Stimulated activated CD4-positive, alpha-beta T cell treated with anti-CD3 and anti-CD28 coated beads, Interleukin-15, amount 100 ng/mL, for 24 hours (primary cell): Measurements from ENCODE around the gene GPR42.

Experiments used
- DNase-seq: peaks from one replicate; pipeline ENCODE4 v3.0.0-alpha.2; 2020

GPR42 gene, protein sequence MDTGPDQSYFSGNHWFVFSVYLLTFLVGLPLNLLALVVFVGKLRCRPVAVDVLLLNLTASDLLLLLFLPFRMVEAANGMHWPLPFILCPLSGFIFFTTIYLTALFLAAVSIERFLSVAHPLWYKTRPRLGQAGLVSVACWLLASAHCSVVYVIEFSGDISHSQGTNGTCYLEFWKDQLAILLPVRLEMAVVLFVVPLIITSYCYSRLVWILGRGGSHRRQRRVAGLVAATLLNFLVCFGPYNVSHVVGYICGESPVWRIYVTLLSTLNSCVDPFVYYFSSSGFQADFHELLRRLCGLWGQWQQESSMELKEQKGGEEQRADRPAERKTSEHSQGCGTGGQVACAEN

DNA sequence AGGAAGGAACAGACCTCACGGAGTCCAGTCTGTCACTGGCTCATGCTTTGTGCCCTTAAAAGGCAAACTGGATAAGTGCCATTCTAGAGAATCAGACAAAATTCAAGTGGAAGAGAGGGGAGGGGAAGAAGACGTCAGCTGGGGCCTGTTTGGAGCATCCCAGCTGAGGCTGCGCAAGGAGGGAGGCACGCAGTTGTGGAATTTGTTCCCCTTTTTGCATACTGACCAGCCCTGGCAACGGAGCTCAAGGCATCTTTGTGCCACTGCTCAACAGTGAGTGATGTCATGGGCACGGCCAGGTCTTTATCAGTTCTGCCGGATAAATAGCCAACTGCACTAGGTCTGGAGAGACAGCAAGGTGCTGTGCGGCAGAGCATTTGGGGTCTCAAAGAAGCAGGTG lies at the start of gene GPR42:
Gene GPR42, plus strand, starts transcription at position 347 of the 400 bp plus-strand sequence. CDS start 292 bp downstream, outside the sequence.
- DNase-seq: no peak

DNA sequence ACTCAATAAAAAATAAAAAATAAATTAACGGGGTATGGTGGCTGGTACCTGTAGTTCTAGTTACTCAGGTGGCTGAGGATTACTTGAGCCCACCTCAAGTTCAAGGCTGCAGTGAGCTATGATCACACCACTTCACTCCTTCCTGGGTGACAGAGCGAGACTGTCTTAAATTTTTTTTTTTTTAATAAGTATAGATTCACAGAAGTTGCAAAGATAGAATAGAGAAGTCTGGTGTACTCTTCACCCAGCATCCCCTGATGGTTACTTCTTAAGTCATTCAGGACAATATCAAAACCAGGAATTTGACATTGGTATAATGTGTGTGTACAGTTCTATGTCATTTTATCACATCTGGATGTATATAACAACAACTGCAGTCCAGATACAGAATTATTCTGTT lies 49.6 kb upstream of the GPR42 start:
- no peak for DNase-seq

DNA sequence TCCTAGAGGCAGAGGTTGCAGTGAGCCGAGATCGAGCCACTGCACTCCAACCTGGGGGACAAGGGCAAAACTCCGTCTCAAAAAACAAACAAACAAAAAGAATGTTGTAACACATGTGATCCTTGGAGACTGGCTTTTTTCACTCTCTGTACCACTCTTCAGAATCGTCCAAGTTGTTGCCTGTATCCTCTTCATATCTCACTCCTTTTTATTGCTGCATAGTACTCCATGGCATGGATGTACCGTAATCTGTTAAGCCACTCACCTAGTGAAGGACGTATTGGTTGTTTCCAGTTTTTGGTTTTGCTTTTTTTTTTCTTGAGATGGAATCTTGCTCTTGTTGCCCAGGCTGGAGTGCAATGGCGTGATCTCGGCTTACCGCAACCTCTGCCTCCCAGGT lies 48.9 kb upstream of the GPR42 start:
- no peak for DNase-seq

DNA sequence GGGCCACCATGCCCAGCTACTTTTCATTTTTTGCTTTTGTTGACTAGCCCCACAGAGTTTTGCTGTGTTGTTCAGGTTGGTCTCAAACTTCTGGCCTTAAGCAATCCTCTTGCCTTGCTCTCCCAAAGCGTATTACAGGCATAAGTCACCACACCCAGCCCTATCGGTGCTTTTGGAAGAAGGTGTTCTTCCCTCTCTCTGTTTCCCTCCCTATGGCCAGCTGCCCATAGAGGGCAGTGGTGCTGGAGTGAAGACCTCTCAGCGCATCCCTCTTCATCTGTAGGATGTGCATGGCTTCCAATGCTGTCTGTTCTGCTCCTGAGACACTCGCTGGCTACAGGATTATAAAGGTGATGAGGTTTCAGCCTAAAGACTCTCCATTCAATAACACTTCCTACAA lies 43.2 kb upstream of the GPR42 start:
- no peak for DNase-seq

DNA sequence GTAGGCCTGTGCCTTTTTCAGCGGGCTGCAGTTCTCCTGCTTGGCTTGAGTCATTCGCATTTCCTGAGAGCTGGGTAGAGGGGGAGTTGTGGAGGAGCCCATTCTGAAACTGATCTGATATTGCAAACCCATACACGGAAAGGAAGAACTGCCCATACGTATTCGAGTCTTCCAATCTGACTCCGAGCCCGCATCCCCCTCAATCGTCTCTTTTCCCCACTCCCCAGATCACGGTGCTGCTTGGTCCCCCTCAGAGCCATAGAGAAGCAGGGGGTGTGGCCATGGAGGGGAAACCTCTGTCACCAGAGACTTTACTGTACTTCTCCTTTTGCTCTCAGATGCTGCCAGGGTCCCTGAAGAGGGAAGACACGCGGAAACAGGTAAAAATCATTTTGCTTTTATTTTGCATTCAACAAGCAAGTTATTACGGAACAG lies 42.0 kb upstream of the GPR42 start, which contains the start of gene CD22:
Gene CD22, plus strand, starts transcription at position 337 of the 435 bp plus-strand sequence. CDS start 2,854 bp downstream, outside the sequence.
- DNase-seq: no peak

DNA sequence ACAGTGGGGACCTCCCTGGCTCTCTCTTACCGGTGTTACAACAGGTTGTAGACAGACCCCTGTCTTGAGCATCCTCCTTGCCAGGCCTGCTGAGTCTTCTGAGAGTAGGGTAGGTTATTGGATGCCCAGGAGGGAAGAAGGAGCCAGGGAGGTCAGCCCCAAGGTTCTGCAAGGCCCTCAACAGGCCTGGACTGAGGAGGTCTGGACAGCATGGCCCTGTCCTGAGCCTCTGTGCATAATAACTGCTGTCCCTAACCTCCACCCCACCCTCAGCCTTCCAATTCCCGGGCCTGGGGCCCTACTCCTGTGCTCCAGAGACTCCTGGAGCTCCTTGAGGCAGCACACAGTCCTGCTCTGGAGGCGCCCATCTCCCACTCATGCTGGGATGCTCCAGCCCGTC lies 41.5 kb upstream of the GPR42 start:
- DNase-seq: no peak

DNA sequence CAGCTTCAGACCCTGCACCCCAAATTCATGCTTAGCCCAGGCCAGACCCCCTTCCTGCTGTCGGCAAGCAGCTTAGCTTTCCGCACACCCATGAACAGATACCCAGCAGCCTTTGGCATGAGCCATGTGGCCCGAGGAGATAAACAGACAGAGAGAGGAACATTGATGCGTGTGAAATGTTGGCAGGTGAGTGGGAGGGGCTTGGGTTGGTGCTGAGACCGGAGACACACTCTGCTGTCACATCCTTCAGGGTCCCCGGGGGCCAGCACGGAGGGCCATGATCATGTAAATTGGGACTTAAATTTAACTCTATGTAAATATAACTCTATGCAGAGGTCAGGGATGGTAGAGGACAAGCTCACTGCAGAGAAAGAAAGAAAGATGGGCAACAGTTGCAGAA lies 40.4 kb upstream of the GPR42 start:
- no peak for DNase-seq

DNA sequence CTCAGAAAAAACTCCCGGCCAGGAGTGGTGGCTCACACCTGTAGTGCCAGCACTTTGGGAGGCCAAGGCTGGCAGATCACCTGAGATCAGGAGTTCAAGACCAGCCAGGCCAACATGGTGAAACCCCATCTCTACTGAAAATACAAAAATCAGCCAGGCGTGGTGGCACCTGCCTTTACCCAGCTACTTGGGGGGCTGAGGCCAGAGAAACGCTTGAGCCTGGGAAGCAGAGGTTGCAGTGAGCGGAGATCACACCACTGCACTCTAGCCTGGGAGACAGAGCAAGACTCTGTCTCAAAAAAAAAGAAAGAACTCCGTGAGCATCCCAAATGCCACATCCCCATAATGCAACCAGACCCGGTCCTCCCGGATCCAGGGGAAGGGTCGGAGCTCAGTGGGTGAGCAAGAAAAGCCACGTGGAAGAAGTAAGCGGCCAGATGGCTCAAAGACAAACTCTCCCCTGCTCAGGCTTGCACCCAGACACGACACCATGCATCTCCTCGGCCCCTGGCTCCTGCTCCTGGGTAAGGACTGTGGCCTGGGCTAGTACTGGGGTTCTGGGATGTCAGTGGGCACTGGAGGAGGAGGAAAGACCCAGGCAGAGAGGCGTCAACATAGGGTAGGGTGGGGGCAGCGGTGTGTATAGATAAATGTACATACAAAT lies 39.2 kb upstream of the GPR42 start:
- no peak for DNase-seq

DNA sequence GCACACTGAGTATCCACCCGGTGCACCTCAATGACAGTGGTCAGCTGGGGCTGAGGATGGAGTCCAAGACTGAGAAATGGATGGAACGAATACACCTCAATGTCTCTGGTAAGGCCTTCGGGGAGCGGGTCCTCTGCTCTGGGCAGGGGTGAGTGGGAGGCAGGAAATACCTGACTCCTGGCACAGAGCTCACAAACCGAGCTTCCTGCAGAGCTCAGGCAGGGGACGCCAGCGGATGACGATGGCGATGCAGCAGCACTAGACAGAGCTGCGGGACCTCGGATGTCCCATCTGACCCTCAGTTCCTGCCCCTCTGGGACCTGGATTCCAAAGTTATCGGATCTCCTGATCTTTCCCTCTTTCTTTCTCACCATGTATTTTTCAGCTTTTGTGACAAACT lies 38.1 kb upstream of the GPR42 start:
- peak; percentile 53 for DNase-seq

DNA sequence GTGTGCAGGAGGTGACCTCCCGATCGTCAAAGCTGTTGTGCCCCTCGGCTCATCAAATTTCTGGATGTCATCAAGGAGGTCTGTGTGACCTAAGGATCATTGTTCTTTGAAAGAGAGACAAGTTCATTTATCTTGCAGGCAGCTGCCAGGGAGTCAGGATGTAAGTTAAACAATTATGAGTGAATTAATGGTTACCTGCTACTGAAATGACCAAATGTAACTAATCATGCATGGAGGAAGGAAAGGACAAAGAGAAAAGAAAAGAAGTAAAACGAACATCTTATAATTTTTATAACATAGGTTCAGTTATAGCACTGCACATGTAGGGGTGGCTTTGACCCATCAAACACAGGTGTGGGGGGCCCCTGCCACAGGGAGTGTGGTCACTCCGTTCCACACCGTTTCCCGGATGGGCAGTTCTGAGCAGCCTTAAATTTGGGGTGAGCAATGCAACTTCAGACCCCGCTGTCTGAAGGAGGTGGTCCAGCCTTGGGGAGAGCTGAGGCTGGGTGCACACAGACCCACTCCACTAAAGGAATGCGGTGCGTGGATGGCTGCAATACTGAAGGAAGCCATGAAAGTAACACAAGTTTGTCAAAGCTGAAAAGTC lies 36.6 kb upstream of the GPR42 start:
- no peak for DNase-seq

DNA sequence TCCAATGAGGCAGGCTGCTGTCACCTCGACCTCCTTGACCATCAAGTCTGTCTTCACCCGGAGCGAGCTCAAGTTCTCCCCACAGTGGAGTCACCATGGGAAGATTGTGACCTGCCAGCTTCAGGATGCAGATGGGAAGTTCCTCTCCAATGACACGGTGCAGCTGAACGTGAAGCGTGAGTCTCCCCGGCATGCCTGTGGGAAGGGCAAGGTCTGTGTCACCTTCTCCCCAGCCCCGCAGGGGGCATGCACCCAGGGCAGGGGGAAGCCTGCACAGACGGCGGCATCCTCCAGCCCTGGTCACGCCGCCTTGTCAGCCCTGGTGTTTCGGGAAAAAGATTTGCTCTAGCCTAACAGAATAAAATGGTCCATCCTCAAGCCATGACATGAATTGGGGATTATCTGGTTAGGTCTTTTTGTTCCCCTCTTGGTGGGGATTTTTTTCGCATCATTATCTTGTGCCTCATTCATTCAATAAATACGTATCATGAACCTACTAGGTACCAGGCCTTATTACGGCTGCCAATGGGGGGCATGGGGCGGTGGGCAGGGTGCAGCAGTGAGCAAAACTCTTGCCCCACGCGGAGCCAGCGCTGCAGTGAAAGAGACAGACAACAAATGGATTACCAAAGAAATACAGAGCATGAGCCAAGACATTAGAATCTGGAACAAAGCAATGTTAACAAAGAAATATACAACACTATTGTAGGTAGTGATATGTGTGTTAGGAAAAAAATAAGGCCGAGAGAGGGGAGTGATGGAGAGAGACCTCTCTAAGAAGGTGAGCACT lies 34.5 kb upstream of the GPR42 start:
- DNase-seq: no peak

DNA sequence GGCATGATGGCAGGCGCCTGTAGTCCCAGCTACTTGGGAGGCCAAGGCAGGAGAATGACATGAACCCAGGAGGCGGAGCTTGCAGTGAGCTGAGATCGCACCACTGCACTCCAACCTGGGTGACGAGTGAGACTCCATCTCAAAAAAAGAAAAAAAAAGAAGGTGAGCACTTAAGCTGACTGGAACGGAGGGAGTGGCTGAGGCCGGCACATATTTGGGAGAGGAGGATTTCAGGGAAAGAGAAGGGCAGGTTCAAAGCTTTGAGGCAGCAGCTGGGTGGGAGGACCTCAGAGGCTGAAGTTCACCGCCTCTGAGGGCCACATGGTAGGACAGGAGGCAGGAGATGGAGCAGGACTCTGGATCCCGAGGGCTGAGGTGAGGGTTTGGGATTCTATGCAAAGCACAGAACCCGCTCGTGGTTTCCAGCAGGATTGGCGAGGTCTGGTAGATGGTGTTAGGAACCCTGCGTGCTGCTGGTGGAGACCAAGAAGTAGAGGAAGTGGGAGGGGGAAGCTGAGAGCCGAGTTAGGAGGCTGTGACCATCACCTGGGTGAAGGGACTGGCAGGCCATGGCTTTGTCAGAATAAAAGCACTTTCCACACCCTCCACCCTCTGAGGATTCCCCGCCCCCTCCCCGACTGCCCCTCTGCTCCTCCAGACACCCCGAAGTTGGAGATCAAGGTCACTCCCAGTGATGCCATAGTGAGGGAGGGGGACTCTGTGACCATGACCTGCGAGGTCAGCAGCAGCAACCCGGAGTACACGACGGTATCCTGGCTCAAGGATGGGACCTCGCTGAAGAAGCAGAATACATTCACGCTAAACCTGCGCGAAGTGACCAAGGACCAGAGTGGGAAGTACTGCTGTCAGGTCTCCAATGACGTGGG lies 33.5 kb upstream of the GPR42 start:
- no peak for DNase-seq

DNA sequence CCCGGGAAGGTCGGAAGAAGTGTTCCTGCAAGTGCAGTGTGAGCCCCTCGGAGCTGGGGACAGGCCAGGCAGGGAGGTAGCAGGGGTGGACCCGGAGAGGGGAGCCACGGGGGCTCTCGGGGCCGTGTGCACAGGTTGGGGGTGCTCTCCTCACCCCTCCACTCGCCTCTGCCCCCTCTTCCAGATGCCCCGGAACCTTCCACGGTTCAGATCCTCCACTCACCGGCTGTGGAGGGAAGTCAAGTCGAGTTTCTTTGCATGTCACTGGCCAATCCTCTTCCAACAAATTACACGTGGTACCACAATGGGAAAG lies 32.9 kb upstream of the GPR42 start:
- DNase-seq: no peak

DNA sequence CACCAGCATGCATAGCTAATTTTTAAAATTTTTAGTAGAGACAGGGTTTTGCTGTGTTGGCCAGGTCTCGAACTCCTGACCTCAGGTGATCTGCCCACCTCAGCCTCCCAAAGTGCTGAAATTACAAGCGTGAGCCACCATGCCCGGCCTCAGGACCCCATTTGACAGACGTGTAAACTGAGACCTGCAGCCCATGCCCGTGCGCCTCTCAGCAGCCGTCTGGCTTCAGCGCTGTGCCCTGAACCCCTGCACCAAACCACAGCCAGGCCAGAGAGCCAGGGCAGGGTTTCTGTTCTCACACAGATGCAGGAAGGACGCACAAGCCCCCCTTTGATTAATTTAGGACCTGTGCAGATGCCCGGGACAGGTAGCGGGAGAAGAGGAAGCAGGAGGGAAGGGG lies 30.4 kb upstream of the GPR42 start:
- DNase-seq: no peak

DNA sequence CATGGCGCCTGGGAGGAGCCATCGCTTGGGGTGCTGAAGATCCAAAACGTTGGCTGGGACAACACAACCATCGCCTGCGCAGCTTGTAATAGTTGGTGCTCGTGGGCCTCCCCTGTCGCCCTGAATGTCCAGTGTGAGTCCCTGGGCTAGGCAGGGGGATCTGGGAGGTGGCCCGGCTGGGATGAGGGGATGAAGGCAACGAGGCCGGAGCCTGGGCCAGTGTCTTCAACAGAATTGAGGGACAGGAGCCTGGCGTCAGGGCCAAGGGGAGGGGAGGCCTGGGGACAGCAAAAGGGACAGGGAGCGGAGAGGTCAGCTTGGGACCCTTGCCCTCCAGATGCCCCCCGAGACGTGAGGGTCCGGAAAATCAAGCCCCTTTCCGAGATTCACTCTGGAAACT lies 29.9 kb upstream of the GPR42 start:
- no peak for DNase-seq

DNA sequence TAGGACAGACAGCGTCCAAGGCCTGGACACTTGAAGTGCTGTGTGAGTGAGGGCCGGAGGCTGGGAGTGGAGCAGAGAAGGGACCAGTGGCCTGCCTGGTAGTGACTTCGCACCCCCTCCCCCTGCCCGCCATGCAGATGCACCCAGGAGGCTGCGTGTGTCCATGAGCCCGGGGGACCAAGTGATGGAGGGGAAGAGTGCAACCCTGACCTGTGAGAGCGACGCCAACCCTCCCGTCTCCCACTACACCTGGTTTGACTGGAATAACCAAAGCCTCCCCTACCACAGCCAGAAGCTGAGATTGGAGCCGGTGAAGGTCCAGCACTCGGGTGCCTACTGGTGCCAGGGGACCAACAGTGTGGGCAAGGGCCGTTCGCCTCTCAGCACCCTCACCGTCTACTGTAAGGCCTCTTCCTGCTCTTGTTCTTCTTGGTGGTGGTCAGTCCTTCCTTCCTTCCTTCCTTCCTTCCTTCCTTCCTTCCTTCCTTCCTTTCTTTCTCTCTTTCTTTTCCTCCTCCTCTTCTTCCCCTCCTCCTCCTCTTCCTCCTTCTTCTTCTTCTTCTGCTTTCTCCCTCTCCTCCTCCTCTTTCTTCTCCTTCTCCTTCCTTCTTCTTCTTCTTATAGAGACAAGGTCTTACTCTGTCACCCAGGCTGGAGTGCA lies 29.2 kb upstream of the GPR42 start:
- no peak for DNase-seq

DNA sequence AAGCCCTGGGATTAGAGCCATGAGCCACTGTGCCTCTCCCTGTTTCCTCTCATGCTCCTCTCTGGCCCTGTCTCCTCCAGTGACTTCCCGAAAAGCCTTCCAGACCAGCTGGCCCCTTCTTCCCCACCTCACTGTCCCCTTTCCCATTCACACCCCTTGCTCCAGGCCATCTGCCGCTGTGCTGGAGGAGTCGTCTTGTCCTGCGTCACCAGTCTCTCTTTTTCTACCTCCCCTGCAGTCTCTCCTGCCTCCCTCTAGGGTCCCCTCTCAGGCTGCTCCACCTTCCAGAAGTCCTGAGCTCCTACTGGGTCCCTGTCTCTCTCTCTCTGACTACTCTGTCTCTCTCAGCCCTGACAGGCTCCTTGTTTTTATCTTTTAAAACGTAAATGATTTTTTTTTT lies 28.4 kb upstream of the GPR42 start:
- DNase-seq: no peak

DNA sequence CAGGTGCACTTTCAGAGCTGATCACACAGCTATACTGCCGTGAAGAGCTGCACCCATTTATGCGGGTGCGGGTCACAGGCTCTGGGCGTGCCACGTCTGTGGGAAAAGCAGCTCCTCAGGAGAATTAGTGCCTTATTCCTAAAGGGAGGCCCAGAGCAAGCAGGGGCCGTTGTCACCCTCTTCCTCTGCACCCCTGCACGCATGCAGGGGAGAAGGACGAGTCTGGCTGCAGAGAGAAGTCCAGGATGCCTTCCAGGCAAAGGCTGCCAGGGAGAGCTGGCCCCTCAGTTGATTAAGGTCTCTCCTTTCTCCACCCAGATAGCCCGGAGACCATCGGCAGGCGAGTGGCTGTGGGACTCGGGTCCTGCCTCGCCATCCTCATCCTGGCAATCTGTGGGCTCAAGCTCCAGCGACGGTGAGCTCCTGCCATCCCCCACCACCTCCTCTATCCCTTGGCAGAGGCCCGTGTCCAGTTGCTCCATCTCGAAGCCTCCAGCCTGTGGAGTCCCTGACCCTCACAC lies 26.3 kb upstream of the GPR42 start:
- DNase-seq: no peak

DNA sequence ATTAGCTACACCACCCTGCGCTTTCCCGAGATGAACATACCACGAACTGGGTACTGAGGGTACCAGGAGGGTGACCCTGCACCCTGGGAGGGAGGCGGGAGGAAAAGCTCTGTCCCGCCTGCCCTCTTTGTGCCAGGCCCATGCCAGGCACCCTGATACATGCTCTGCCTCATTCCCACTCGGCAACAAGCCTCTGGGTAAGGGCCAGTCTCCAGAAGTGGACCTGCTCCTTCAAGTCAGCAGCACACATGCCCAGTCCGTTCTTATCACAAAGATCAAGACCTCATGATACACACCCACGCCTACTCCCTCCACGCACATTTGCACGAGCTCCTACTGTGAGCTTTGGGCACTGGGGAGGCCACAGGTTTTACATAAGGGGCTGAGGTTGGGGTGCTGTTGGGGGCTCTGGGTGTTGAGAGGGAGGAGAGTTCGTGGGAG lies 25.2 kb upstream of the GPR42 start:
- DNase-seq: no peak

DNA sequence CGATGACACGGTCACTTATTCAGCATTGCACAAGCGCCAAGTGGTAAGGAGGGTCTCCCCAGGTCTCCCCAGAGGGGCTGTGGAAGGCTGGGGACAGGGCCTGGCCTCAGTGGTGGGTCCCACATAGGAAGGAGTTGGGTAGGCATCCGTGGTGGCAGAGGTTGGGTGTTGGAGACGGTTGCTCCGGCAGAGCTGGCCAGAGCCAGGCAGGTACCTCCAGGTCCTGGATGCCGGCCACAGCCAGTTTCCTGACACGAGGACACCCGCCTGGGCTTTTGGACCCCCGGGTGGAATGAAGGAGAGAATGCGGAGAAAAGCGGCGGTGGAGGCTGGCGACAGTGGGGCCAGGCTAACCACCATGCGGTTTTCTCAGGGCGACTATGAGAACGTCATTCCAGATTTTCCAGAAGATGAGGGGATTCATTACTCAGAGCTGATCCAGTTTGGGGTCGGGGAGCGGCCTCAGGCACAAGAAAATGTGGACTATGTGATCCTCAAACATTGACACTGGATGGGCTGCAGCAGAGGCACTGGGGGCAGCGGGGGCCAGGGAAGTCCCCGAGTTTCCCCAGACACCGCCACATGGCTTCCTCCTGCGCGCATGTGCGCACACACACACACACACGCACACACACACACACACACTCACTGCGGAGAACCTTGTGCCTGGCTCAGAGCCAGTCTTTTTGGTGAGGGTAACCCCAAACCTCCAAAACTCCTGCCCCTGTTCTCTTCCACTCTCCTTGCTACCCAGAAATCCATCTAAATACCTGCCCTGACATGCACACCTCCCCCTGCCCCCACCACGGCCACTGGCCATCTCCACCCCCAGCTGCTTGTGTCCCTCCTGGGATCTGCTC lies 24.4 kb upstream of the GPR42 start:
- peak; percentile 82 for DNase-seq
